HepG2 (cell line): ENCODE data around the gene P2RX7. TPM values are rescaled to one million over a fixed set of nuclear protein-coding genes. Genes with fewer than 3 reads are reported as not detected.

ENCODE experiments used
- FLYWCH1 ChIP-seq: sonication (generic); formaldehyde crosslinking; IDR thresholded peaks from 2 replicates; pipeline ENCODE4 v1.8.1; 2023; ENCODE audit warnings: mild to moderate bottlenecking, missing genetic modification reagents
- NFAT5 ChIP-seq: sonication (generic); formaldehyde crosslinking; IDR thresholded peaks from 2 replicates; pipeline ENCODE4 v1.4.0; 2020; ENCODE audit warnings: missing genetic modification reagents
- PLRG1 ChIP-seq: fragments of 450-650 bp; conservative IDR thresholded peaks from 2 replicates; pipeline ENCODE4 v1.6.1; 2016
- ZBTB38 ChIP-seq: sonication (generic); formaldehyde crosslinking; IDR thresholded peaks from 2 replicates; pipeline ENCODE4 v1.5.1; 2020; ENCODE audit warnings: mild to moderate bottlenecking, missing genetic modification reagents
- ZBTB49 ChIP-seq: sonication (generic); formaldehyde crosslinking; IDR thresholded peaks from 2 replicates; pipeline ENCODE4 v1.4.0; 2020; ENCODE audit warnings: missing genetic modification reagents, borderline replicate concordance
- ZEB1 ChIP-seq: IDR thresholded peaks from 2 replicates; pipeline ENCODE4 v1.6.1; 2012; ENCODE audit warnings: mild to moderate bottlenecking, low read depth, inconsistent platforms; ENCODE audit not compliant: insufficient replicate concordance
- ZFP41 ChIP-seq: sonication (generic); formaldehyde crosslinking; IDR thresholded peaks from 2 replicates; pipeline ENCODE4 v1.4.0; 2020; ENCODE audit warnings: mild to moderate bottlenecking, missing genetic modification reagents, borderline replicate concordance
- ZKSCAN1 ChIP-seq: fragments of 150-350 bp; IDR thresholded peaks from 2 replicates; pipeline ENCODE4 v1.6.1; 2014; ENCODE audit warnings: low read length
- ZNF318 ChIP-seq: sonication (generic); formaldehyde crosslinking; IDR thresholded peaks from 2 replicates; pipeline ENCODE4 v1.4.0; 2020; ENCODE audit warnings: mild to moderate bottlenecking, missing genetic modification reagents
- ZNF362 ChIP-seq: sonication (generic); formaldehyde crosslinking; IDR thresholded peaks from 2 replicates; pipeline ENCODE4 v1.4.0; 2020; ENCODE audit warnings: missing genetic modification reagents, mild to moderate bottlenecking, borderline replicate concordance
- polyA plus RNA-seq, 8 experiments: library from polyadenylated mRNA; depleted of rRNA in 3 of 8; stranded (reverse) in 7 of 8; unstranded in 1 of 8; fragments of >200 nt; fragmentation: Illumina TruSeq in 4 of 8; extraction: Trizol in 4 of 8; gene quantifications; 2 replicates each; pipeline versions ENCODE4 v1.2.1 to v1.2.3, GENCODE V29; 2011 to 2016; ENCODE audit warnings: low read depth in 4 of 8, missing spikeins in 1 of 8, mixed read lengths in 1 of 8; ENCODE audit not compliant: insufficient read depth in 1 of 8
- total RNA-seq, 5 experiments: library from RNA; depleted of rRNA; stranded (reverse); fragments of >200 nt; fragmentation: Illumina TruSeq; extraction: Trizol; gene quantifications; 2 replicates each; pipeline ENCODE4 v1.2.3, GENCODE V29; 2016; ENCODE audit warnings: low read depth in 1 of 5

P2RX7 gene
- total and polyA plus RNA-seq, 2 of the 13 experiments (the other 11 are each of a cell fraction or from before 2014, with no cell fraction given): 0.13 to 0.73 TPM

- TF ChIP-seq ZNF318 (CRISPR knock-in tag) (no peak), ZFP41 (no peak), ZBTB38 (CRISPR knock-in tag) (no peak), PLRG1 (no peak), NFAT5 (CRISPR knock-in tag) (no peak), ZNF362 (peak; percentile 60; the same call in 1 of the 2 replicates), ZKSCAN1 (no peak), FLYWCH1 (CRISPR knock-in tag) (no peak), ZEB1 (no peak), ZBTB49 (no peak)
Measured at GRCh38 chr12:121128908-121129810, 3.5 kb upstream of the P2RX7 start (continued).
